ENCODE measurements around the gene CYBA.

The CYBA gene

DNA sequence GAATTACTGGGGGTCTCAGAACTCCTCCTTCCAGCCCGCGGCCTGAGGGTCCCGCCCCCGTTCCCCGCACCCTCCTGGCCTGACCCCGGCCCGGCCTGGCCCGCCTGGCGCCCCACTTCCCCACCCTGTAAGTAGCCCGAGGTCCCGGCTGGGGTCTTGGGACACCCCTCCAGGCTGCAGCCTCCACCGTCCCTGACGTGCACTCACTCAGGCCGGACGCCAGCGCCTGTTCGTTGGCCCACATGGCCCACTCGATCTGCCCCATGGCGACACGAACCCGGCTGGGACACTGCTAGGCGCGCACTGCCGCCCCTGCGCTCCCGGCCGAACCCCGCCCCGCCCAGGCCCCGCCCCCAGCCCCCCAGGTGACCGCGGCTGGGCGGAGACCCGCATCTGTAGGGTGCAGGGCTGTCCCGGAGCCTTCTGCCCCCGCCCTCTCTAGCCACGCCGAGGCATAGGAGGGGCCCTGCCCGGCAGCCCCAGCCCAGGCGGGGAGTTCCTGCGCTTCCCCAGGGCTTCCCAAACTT, at the start of gene CYBA:
Gene CYBA (minus strand): TSS at position 305 of the 527 bp plus-strand sequence. CDS start 40 bp downstream, at position 265.
- FAIRE-seq = no peak

DNA sequence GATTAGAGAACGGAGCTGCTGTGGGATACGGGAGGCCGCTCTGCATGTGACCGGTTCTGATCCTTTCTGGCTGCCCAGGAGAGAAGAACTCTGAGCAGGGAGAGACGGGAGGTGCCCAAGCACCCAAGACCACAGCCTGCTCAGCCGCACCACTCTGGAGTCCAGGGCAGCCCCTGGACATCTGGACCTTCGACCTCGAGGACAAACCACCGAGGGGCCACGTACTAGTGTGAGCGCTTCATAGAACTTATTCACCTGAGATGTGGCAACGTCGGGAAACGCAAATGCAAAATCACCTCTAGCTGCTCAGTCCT, 49.4 kb upstream of the CYBA start:
- no peak for FAIRE-seq

GRCh38 chr16:88699180-88699579, 48.3 kb upstream of the CYBA start:
- no peak for FAIRE-seq

GRCh38 chr16:88698646-88699045, 47.8 kb upstream of the CYBA start:
- no peak for FAIRE-seq

- no peak for FAIRE-seq
Measured at GRCh38 chr16:88697831-88698615, 47.2 kb upstream of the CYBA start.

- no peak for FAIRE-seq
Measured at GRCh38 chr16:88697116-88697830, 46.4 kb upstream of the CYBA start.

GRCh38 chr16:88696441-88696840, 45.6 kb upstream of the CYBA start:
- FAIRE-seq = no peak

- FAIRE-seq = no peak
Measured at GRCh38 chr16:88695753-88696152, 44.9 kb upstream of the CYBA start.

DNA sequence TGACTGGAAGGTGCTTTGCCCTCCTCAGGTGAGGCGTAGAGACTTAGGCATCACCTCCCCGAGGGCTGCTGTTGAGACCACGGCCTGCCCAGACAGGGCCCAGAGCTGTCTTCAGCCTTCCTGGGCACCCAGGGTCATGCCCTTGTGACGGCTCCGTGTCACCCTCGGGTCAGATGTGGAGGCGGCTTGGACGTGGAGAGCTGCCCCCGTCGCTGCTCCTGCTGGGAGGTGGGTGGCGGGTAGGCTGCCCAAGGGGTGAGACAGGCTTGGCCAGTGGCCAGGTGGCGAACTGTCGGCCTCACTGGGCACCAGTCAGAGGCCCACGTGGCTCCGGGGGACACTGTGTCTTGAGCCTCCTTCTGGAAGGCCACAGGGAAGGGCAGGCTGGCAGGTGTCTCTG, 44.4 kb upstream of the CYBA start:
- FAIRE-seq = no peak

DNA sequence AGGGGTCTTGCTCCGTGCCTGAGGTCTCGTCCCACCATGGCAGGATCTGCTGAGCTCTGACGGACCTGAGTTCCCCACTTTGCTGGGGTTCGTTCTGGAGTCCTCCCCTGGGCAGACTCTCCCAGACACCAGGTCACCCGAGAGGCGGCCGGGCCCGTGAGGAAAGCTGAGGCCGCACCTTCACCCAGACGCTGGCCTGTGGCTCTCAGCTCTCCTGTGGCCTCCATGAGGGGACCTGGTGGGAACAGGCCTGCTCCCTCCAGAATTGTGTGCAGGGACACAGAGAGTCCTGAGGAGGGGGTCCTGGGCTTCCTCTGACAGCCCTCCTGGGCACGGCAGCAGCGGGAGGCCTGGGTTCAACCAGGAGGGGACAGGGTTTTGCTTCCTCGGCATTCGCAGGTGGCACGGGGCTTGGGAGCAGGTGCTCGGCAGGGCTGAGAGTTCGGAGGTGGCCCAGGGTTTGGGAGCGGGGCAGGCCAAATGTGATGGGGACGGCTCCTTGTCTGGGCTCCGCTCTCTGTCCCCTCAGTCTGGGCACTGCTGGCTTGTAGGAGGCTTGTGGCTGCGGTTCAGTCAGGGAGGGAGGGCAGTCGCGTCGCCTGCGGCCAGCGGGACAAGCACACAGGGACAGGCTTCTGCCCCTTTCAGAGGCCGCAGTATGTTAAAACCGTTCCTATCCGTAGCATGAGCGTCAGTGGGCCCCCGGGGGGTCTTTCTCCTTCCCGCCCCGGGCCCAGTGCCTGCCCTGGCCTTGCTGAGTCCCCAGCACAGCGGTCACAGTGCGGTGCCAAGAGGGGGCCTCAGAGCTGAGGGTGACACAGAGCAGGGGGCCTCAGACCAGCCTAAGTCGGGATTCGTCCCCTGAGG, 43.6 kb upstream of the CYBA start:
- FAIRE-seq = no peak

GRCh38 chr16:88693420-88694177, 42.7 kb upstream of the CYBA start:
- FAIRE-seq = no peak

GRCh38 chr16:88692861-88693260, 42.0 kb upstream of the CYBA start:
- no peak for FAIRE-seq

DNA sequence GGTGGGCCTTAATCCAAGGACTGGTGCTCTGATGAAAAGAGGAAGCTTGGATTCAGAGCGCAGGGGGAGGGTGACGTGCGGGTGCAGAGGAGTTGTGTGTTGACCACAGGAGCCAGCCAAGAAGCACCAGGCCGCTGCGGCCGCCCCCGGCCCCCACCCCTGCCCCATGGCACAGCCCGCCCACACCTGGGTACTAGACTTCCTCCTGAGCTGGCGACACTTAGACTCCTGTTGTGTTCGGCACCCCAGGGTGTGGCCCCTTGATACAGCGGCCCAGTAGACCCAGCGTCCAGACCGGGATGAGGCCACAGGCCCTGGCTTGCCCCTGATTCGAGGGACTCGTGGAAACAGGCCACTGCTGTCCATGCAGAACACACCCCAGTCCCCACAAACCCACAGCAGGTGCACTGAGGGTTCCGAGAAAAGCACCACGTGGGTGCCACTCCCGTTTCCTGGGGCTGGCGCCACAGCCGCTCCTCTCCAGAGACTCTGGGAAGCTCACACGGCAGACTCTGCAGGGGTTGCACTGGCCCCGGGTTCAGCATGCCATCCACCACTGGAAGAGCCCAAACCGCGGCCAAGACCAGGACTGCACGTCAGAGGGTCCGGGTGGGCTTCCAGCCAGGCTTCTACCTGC, 41.2 kb upstream of the CYBA start:
- FAIRE-seq = no peak

- FAIRE-seq = no peak
Measured at GRCh38 chr16:88691129-88691813, 40.4 kb upstream of the CYBA start.

DNA sequence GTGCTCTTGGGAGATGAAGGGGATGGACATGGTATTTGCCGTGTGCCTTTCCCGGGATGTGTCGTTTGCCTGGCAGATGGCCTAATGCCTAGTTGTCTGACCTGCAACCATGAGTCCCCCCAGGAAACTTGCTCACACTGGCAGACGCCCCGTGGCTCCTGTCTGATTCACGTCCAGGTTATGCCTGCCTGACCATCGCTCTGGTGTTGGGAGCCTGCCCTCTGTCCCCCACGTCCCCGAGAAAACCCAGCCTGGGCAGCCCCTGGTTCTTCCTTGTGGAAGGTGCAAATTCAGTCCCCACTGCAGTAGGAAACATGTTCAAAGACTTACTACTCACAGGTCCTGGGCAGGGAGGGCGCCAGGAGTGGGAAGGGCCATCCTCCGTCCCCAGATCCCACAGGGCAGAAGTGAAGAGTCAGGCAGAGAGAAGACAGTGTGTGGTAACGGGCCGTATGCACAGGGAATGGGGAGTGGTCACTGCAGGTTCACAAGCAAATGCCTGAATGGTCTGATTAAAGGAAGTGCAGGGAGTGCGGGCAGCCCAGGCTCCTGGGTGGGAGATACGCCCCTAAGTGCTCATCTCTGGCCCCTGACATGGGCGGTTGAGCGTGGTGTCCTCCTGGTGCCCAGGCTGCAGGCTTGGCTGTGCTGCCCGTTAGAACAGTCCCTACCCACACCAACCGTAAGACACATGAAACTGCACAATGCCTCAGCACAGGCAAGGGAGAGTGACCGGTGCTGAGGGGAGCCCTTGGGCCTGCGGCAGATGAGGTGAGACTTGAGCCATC, 39.7 kb upstream of the CYBA start:
- FAIRE-seq = no peak

DNA sequence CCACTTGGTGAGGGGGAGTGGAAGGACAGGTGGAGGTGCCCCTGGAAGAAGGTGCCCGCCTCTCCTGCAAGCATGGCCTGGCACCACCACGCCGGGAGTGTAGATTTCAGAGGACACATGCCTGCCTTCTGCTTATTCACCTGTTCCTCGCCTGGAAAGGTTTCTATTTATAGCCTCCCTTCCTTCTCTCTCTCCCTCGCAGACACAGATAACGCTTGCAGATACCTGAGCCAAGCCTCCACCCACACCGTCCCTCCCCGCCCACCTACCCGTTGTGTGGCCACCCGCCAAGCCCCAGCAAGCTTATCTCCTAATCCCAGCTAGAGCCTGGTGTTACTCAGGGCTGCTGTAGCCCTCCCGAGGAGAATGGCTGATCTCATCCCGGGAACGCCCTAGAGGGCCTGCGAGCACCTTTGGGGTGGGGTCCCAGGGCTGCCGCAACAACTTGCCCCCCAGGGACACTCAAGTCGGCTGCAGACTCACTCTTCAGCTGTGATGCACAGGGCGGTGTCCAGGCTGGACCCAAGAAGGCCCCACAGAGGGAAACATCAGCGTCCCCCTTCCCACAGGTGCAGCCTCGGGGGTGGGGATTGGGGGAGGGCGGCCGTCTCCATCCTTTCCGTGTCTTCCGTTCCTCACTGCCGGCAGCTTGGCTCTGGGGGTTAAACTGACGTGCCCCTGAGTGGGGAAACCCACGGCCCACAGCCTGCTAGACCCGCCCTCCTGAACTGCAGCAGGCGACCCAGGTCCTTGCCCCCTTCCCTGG, 37.3 kb upstream of the CYBA start:
- FAIRE-seq = no peak

DNA sequence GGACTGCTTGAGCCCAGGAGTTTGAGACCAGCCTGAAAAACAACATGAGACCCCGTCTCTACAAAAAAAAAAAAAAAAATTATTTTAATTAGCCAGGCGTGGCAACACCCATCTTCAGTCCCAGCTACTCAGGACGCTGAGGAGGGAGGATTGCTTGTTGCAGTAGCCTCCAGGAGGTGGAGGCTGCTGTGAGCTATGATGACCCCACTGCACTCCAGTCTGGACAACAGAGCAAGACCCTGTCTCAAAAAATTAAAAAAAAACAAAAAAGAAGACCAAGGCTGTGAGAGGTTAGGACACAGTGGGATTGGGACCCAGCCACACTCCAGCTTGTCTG, 36.8 kb upstream of the CYBA start:
- no peak for FAIRE-seq

GRCh38 chr16:88687254-88687576, 36.4 kb upstream of the CYBA start:
- FAIRE-seq = no peak

DNA sequence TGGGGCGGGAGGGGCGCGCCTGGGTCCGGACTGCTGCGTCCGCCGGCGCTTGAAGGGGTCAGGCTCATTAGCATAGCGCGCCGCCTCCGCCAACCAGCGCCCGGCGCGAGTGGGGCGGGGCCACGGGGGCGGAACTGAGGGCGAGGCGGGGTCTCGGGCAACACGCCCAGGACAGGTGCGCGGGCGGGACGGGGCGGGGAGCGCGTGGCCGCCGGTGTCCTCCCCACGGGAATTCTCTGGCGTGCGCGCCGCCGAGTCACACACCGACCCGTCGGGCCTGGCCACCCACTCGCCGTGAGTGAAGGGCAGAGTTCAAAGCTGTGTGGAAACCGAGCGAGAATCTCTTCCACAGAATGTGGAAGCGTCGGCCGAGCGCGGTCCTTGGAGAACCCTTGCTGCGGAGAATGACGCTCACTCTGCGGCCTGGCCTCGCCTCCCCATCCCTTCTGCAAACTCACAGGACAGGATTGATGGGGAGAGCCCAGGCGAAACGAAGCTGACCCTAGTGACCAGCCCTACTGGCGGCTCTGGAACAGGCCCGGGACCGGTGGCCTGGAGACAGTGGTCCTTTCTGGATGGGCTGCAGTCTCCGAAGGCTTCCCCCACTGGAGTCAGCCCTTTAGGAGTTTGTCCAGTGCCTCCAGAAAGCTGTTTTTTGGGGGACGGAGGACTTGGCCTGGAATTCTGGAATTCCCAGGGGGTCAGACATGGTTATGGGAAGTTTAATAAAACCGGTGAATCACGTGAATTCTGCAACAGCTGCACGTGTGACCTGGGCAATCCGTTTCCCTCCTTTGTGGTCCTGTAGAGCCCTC, 35.8 kb upstream of the CYBA start, which contains the start of gene SNAI3:
Gene SNAI3 (minus strand): TSS at position 69 of the 815 bp plus-strand sequence. CDS start 101 bp downstream, outside the sequence.
- no peak for FAIRE-seq

Measured in TTC549 (cell line).